Stimulated activated CD4-positive, alpha-beta T cell treated with anti-CD3 and anti-CD28 coated beads, Interleukin-1b, Interleukin-23, amount 100 ng/mL, for 1 hour (primary cell): ENCODE results near the gene SCYL1.

ENCODE experiments used
- DNase-seq, 2 donors: peaks; one replicate each; pipeline ENCODE4 v3.0.0-alpha.2; 2020; ENCODE audit warnings: low read depth in 2 of 2

SCYL1 gene

DNA sequence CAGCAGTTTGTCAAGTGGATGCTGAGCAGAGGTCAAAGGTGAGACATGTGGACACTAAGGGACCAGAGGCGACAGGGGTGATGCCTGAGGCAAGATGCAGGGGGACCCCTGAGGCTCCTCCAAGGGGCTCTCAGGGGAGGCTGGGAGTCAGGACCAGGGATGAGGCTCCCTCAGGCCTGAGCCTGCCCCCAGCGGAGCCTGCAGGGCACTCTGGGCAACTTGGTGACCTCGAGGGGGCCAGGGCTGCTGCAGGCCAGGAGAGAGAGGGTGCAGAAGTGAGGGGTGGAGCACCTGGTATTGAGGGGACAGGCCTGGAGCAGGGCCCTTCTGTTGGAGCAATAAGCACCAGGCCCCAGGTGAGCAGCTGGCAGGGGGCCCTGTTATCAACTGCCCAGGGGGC, 57.0 kb downstream of the SCYL1 start:
- no peak for DNase-seq

DNA sequence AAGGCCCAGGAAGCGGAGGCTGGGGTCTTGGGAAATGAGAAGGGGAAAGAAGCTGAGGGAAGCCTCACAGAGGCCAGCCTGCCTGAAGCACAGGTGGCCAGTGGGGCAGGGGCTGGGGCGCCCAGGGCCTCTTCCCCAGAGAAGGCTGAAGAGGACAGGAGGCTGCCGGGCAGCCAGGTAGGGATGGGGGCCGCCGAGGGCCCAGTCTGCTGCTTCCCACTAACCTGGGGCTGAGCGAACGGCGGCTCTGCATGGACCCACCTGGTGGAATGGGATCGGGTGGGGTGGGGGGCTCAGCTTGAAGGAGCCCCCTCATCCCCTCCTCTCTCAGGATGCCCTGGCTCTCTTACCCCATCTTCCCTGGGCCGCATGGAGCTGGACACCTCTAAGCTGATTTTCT, 58.7 kb downstream of the SCYL1 start:
- DNase-seq = no peak

DNA sequence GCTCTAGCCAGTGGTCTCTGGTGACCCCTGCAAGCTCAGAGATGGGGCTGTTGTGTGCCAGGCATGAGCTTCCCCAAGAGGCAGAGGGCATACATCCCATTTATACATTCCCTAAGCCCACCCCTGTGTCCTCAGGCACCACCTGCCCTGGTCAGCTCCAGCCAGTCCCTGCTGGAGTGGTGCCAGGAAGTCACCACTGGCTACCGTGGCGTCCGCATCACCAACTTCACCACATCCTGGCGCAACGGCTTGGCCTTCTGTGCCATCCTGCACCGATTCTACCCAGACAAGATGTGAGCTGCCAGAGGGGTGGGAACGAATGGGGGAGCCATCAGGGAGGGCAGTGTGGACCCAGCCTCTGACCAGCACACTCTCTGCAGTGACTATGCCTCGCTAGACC, 59.2 kb downstream of the SCYL1 start:
- DNase-seq = no peak

DNA sequence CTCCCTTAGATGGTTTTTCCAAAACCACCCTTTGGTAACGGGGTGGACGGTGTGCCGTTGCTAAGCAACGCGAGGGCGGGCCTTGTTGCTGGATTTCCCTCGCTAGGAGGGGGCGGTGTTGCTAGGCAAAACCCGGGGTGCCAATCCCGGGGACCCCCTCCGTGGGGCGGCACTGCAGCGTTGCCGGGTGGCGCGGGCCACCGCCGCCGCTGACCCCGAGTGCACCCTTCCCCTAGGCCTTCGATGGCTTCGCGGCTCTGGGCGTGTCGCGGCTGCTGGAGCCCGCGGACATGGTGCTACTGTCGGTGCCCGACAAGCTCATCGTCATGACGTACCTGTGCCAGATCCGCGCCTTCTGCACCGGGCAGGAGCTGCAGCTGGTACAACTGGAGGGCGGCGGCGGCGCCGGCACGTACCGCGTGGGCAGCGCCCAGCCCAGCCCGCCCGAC, 59.9 kb downstream of the SCYL1 start:
- no peak for DNase-seq

DNA sequence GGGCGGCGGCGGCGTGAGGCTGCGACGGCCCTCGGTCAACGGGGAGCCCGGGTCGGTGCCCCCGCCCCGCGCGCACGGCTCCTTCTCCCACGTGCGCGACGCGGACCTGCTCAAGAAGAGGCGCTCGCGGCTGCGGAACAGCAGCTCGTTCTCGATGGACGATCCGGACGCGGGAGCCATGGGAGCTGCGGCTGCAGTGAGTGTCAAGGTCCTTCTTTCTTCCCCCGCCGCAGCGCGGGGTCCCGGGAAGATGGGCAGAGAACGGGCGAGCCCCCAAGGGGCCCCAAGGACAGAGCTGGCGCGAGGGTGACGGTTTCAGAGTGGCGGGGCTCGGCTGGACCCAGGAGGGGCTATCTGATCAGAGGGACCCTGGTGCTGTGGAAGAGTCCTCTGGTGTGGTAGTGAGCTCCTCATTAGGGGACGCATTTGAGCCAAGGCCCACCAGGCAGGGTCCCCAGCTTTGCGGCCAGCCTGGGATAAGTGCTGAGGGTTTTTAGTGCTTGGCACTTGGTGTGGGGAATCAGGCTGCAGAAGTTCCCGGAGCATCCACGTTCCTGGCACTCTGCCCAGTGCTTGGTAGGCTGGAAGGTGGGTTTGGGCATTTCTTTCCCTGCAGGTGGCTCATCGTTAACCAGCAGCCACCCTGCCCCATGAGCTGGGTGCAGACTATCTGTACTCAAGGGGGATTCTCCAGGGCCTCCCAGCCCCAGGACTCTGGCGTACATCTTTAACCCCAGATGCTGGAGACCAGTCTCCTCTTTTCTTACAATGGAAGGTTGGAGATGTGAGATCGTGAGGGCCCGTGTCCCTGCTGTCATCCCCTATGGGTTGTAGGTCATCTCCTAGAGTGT, 60.7 kb downstream of the SCYL1 start:
- no peak for DNase-seq

DNA sequence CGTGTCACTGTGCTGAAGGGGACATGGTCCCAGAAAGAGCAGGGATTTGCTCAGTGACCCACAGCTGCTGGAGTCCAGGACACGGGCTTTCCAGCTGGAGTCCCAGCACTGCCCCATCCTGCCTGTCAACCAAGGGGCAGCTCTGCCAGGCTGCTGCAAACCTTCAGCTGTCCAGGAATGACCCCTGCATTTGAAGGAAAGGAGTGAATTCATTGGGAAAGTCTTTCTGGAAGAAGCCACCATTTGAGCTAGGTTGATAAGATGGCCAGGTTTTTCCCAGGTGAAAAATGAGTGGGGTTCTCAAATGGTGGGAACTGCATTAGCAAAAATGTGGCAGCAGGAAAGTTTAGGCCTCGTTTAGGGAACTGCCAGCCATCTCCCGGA, 61.4 kb downstream of the SCYL1 start:
- no peak for DNase-seq

DNA sequence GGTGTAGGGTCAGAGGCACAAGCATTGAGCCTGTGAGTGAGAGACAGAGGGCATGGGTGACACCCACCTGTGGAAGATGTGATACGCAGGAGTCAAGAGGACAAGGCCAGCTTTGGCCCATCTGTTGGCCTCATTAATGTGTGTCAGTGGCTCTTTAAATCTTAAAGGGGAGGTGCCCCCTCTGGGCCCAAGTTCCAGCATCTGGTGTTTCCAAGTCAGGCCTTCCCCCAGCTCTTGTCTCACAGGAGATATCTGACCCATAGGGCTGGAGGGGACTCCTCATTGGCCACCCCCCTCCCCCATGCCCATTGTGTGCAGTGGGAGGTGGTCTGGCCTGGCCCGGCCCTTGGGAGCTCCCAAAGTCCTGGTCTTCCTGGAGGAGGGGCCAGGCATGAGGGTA, 61.8 kb downstream of the SCYL1 start:
- DNase-seq = no peak
